Activated CD8-positive, alpha-beta memory T cell treated with anti-CD3 and anti-CD28 coated beads for 4 hours (primary cell): ENCODE measurements around the gene KLK3.

ENCODE experiments used
- DNase-seq, 2 donors: peaks; one replicate each; pipeline ENCODE4 v3.0.0-alpha.2; 2020; ENCODE audit warnings: low read depth in 2 of 2

Gene KLK3

DNA sequence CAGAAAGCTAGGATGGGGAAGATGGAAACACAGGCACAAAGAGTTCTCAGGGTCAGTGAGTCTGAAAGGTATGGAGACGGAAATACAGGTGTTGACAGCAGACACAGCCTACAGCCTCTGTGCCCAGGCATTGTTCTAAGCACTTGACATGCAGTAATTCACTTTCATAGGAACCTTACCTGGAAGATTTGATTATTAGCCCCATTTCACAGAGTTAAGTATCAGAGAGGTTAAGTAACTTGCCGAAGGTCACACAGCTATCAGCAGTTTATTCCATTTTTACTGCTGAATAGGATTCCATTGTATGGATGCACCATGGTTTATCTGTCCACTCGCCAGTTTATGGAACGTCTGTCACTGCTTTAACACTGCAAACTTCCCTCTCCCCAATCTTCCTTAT, 43.3 kb downstream of the KLK3 start:
- no peak for DNase-seq

DNA sequence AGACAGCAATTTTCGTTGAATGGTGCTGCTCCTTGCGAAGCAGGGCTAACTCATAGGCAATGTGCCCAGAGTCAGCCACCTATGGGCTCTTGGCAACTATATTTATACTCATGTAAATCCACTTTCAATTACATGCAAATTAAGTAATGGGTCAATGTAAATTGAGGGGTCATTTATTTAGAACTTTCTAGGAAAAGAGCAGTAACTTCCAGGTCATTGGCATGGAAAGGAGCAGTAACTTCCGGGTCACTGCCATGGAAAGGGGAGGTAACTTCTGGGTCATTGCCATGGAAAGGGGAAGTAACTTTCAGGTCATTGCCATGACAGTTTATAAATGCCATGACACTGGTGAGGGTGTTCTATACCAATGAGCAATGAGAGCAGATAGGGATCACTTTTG, 44.9 kb downstream of the KLK3 start:
- no peak for DNase-seq

DNA sequence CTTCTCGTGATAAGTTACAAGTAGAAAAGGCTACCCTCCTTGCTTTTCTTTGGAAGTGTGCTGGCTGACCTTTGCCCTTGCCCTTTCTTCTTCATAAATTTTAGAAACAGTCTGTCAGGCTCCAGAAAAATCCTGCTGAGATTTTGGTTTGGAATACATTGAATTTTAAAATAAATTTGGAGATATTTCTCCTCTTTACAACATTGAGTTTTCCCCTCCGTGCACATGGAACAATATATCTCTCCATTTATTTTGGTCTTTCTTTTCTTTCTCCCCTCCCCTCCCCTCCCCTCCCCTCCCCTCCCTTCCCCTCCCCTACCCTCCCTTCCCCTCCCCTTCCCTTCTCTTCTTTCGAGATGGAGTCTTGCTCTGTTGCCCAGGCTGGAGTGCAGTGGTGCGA, 47.9 kb downstream of the KLK3 start:
- DNase-seq: no peak

DNA sequence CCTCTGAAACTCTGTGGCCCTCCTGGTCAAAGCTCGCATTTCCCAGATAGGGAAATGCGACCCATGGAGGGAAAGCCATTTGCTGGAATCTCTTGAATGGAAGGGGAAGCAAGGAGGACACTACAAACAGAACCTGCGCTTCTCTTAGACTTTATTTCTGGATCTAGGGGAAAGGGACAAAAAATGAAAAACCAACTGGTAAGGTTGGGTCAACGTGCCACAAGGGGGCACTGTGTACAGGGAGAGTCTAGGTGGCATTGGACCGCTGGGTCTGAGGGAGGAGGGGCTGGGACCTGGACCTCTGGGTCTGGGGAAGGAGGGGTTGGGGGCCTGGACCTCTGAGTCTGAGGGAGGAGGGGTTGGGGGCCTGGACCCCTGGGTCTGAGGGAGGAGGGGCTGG, 51.5 kb downstream of the KLK3 start:
- no peak for DNase-seq

DNA sequence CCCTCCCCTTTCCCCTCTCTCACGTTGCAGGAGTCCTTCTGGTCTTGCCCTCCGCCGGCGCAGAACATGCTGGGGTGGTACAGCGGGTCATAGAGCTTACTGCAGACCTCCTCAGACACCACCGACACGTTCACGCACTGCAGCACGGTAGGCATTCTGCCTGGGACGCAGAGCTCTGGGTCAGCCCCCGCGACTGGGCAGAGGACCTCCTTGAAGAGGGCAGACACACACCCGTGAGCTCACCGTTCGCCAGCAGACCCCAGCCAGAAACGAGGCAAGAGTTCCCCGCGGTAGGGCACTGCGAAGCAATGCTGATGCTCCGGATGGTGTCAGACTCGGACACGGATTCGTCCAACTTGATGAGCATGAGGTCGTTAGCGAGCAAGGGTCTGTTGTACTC, 53.6 kb downstream of the KLK3 start:
- no peak for DNase-seq

DNA sequence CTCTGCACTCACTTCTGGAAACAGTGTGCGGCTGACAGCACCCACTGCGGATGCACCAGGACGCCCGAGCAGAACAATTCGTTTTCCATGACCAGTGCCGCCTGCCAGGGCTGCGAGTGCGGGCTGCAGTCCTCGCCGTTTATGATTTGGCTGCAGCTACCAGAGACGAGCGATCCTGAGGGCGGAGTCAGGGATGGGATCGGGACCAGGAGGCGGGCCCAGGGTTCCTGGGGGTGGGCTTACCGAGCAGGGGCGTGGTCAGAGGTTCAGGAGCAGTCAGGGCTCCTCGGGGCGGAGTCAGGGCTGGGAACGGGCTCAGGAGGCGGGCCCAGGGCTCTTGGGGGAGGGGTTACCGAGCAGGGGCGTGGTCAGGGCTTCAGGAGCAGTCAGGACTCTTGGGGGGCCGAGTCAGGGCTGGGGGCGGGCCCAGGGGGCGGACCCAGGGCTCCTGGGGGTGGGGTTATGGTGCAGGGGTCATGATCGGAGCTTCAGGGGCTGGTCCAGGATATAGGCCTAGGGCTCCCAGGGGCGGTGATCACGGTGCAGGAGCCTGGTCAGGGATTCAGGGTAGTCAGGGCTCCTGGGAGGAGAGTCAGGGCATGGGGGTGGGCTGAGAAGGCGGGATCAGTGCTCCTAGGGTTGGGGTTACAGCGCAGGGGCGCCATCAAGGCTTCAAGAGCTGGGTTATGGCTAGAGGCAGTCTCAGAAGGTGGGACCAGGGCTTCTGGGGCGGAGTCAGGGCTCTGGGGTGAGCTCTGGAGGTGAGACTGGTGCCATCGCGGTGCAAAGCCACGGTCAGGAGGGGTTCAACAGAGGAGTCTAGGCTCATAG, 54.7 kb downstream of the KLK3 start:
- no peak for DNase-seq
